ENCODE results near the gene CLIP3.

DNA sequence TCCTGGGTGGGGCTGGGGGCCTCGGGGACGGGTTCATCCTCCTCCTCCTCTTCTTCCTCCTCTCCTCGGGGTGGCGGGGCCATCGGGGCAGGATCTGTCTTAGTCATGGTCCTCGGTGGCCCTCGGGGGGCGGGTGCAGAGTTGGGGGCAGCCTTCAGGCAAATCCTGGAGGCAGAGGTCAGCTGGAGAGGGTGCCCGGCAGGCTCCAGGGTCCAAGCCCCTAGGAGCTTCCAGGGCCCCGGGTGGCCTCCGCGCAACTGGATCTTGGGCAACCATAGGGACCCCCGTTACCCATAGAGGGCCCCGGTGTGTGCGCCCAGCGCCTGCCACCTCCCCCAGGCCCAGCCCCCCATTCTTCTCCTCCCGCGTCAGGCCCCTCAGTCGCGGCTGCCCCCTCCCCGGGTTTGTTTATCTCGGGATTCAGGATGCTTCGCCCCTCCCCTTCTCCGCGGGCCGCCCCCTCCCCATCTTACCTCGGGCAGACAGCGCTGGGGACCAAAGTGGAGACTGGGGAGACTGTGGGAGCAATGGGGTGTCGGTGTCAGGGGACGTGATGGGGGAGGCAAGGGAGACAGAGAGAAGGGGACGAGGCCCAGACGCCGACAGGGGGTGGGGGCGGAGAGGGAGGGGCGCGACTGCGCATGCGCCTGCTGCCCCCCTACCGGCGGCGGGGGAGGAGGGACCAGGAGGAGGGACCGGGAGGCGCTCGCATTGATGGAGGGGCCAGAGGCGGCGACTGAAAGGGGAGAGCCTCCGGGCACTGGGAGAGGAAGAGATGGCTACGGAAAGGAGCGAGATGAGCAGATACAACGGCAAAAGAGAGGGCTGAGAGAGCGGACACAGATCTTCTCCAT, at the start of gene CLIP3:
- no peak for TF ChIP-seq POLR2A (IDR thresholded peaks at IDR 0.05)
- TF ChIP-seq, protein P1, sequence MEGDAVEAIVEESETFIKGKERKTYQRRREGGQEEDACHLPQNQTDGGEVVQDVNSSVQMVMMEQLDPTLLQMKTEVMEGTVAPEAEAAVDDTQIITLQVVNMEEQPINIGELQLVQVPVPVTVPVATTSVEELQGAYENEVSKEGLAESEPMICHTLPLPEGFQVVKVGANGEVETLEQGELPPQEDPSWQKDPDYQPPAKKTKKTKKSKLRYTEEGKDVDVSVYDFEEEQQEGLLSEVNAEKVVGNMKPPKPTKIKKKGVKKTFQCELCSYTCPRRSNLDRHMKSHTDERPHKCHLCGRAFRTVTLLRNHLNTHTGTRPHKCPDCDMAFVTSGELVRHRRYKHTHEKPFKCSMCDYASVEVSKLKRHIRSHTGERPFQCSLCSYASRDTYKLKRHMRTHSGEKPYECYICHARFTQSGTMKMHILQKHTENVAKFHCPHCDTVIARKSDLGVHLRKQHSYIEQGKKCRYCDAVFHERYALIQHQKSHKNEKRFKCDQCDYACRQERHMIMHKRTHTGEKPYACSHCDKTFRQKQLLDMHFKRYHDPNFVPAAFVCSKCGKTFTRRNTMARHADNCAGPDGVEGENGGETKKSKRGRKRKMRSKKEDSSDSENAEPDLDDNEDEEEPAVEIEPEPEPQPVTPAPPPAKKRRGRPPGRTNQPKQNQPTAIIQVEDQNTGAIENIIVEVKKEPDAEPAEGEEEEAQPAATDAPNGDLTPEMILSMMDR (IDR thresholded peaks at IDR 0.05): peak in 1 of 6 experiments; percentile 7
